Endothelial cell of umbilical vein (primary cell): Measurements from ENCODE around the gene TNFRSF19. TPM values are rescaled to one million over a fixed set of nuclear protein-coding genes. Genes with fewer than 3 reads are reported as not detected.

ENCODE experiments used
- BruUV-seq: library from RNA; stranded (reverse); fragments of 400-500 nt; replicated peaks from 2 replicates; lab custom pipeline; 2021; lab: Mats Ljungman, UMichigan
- CTCF ChIA-PET: fragments of 300-600, 350-600 bp; sonication (Branson Sonifier 250); formaldehyde crosslinking; loops from one replicate; lab custom pipeline; 2021; ENCODE audit warnings: antibody characterized with exemption, inconsistent platforms; lab: Charles Lee
- POLR2A ChIA-PET: fragments of 300-600, 350-600 bp; sonication (Branson Sonifier 250); formaldehyde crosslinking; loops from one replicate; lab custom pipeline; 2021; ENCODE audit warnings: antibody characterized with exemption, inconsistent platforms; lab: Charles Lee
- DNase-seq: peaks from one replicate; pipeline ENCODE4 v3.0.0-alpha.2; 2011; ENCODE audit warnings: low read depth, low spot score
- FAIRE-seq: peaks from 2 replicates; lab custom pipeline; 2011; peaks lifted over from hg19 to GRCh38; lab: Jason Lieb, UNC
- H2AFZ ChIP-seq: 2 replicates; pipeline ENCODE4 v1.6.0; 2012; ENCODE audit warnings: low read depth, low read length, control low read depth, inconsistent platforms
- H3K27ac ChIP-seq: 2 replicates; pipeline ENCODE4 v1.5.1; 2011; ENCODE audit warnings: low read depth, mild to moderate bottlenecking, control low read depth, low read length, moderate library complexity; ENCODE audit not compliant: insufficient read depth
- H3K27me3 ChIP-seq, 2 experiments: 2 replicates each; pipeline versions ENCODE4 v1.6.0 to v1.6.1; 2011; ENCODE audit warnings: low read length in 2 of 2, mixed read lengths in 1 of 2; ENCODE audit not compliant: control insufficient read depth in 2 of 2, insufficient read depth in 2 of 2
- H3K36me3 ChIP-seq, 2 experiments: 2 replicates in 1 of 2; 3 replicates in 1 of 2; pipeline ENCODE4 v1.5.1; 2011; ENCODE audit warnings: low read length in 2 of 2, mild to moderate bottlenecking in 1 of 2, moderate library complexity in 1 of 2; ENCODE audit not compliant: control insufficient read depth in 2 of 2, insufficient read depth in 2 of 2; ENCODE audit errors: extremely low read depth in 1 of 2
- H3K4me1 ChIP-seq: 3 replicates; pipeline ENCODE4 v1.5.1; 2011; ENCODE audit warnings: mild to moderate bottlenecking, low read length; ENCODE audit not compliant: control insufficient read depth, insufficient read depth; ENCODE audit errors: extremely low read depth
- H3K4me2 ChIP-seq: 2 replicates; pipeline ENCODE4 v1.6.1; 2011; ENCODE audit warnings: low read length, control low read depth, mixed read lengths; ENCODE audit not compliant: insufficient read depth
- H3K4me3 ChIP-seq, 3 experiments: fragments of 200-600 bp in 1 of 3; sonication (generic), shearing (Covaris generic) in 1 of 3; replicated peaks in 1 of 3; 2 replicates each; pipeline ENCODE4 v1.5.1; 2011 to 2016; ENCODE audit warnings: control low read depth in 3 of 3, low read length in 3 of 3, mild to moderate bottlenecking in 2 of 3, inconsistent platforms in 1 of 3, low read depth in 1 of 3, moderate library complexity in 1 of 3; ENCODE audit not compliant: insufficient read depth in 1 of 3
- H3K79me2 ChIP-seq: 2 replicates; pipeline ENCODE4 v1.6.0; 2012; ENCODE audit warnings: low read length, inconsistent platforms; ENCODE audit not compliant: control insufficient read depth, insufficient read depth
- H3K9ac ChIP-seq: replicated peaks from 2 replicates; pipeline ENCODE3; 2011; ENCODE audit warnings: low read length, control low read depth; ENCODE audit not compliant: insufficient read depth; ENCODE audit errors: extremely low read depth
- H3K9me1 ChIP-seq: replicated peaks from 3 replicates; pipeline ENCODE4 v1.6.0; 2011; ENCODE audit warnings: mild to moderate bottlenecking, low read length; ENCODE audit not compliant: control insufficient read depth, insufficient read depth; ENCODE audit errors: extremely low read depth
- H3K9me3 ChIP-seq: replicated peaks from 2 replicates; pipeline ENCODE4 v1.5.1; 2012; ENCODE audit warnings: low read length, inconsistent platforms; ENCODE audit not compliant: control insufficient read depth, insufficient read depth
- H4K20me1 ChIP-seq: replicated peaks from 2 replicates; pipeline ENCODE3; 2011; ENCODE audit warnings: mild to moderate bottlenecking, low read length; ENCODE audit not compliant: control insufficient read depth, insufficient read depth; ENCODE audit errors: extremely low read depth
- CTCF ChIP-seq, 2 donors: IDR thresholded peaks; 1 replicate in 1 of 2; 2 replicates in 1 of 2; pipeline ENCODE4 v1.5.1; 2011; ENCODE audit warnings: low read length in 2 of 2, mild to moderate bottlenecking in 2 of 2, moderate library complexity in 2 of 2, control low read depth in 1 of 2, inconsistent platforms in 1 of 2, low read depth in 1 of 2; ENCODE audit not compliant: insufficient read depth in 1 of 2; ENCODE audit errors: extremely low read depth in 1 of 2
- EZH2 ChIP-seq: IDR thresholded peaks from 2 replicates; pipeline ENCODE4 v1.6.1; 2012; ENCODE audit warnings: borderline replicate concordance, low read depth, mild to moderate bottlenecking, moderate library complexity, low read length, inconsistent platforms; ENCODE audit not compliant: severe bottlenecking
- FOS ChIP-seq: IDR thresholded peaks from 2 replicates; pipeline ENCODE4 v1.6.1; 2011; ENCODE audit warnings: mild to moderate bottlenecking, low read length, moderate library complexity, borderline replicate concordance; ENCODE audit not compliant: insufficient read depth
- GATA2 ChIP-seq: IDR thresholded peaks from 2 replicates; pipeline ENCODE4 v1.7.0; 2011; ENCODE audit warnings: low read depth, mild to moderate bottlenecking, moderate library complexity, mixed read lengths, low read length; ENCODE audit not compliant: insufficient read length, insufficient read depth
- JUN ChIP-seq: IDR thresholded peaks from 2 replicates; pipeline ENCODE4 v1.6.1; 2011; ENCODE audit warnings: borderline replicate concordance, low read depth; ENCODE audit not compliant: insufficient read length, insufficient read depth
- MAX ChIP-seq: IDR thresholded peaks from 2 replicates; pipeline ENCODE4 v1.6.1; 2011; ENCODE audit not compliant: insufficient read depth, insufficient read length
- MYC ChIP-seq: IDR thresholded peaks from one replicate; pipeline ENCODE4 v1.6.1; 2011; ENCODE audit warnings: mild to moderate bottlenecking, low read depth, low read length
- POLR2A ChIP-seq: IDR thresholded peaks from 2 replicates; pipeline ENCODE4 v1.6.1; 2012; ENCODE audit warnings: low read depth, mild to moderate bottlenecking, control low read depth, low read length
- POLR2AphosphoS5 ChIP-seq: IDR thresholded peaks from 2 replicates; pipeline ENCODE4 v1.6.1; 2012; ENCODE audit warnings: low read depth, mild to moderate bottlenecking, control low read depth, low read length, moderate library complexity; ENCODE audit not compliant: insufficient read depth
- dilution Hi-C: fragments of 300-500 bp; cut with MboI; formaldehyde crosslinking; loops from one replicate; pipeline ENCODE4 v1.15.0; 2019; ENCODE audit warnings: low sequenced_read_pairs; ENCODE audit not compliant: extremely low pct_ligation_motif_present
- intact Hi-C: fragments of 100-400 bp; cut with micrococcal nuclease; formaldehyde crosslinking; loops from one replicate; pipeline ENCODE4 v1.10.0; 2022
- polyA plus RNA-seq, 4 experiments: library from polyadenylated mRNA; depleted of rRNA in 3 of 4; stranded (reverse) in 3 of 4; unstranded in 1 of 4; fragments of >200 nt; gene quantifications; 2 replicates each; pipeline versions ENCODE4 v1.2.1 to v1.2.3, GENCODE V29; 2011 to 2012; ENCODE audit warnings: missing spikeins in 1 of 4
- total RNA-seq: library from RNA; stranded (reverse); gene quantifications from 2 replicates; pipeline ENCODE4 v1.2.3, GENCODE V29; 2021

The TNFRSF19 gene
- total and polyA plus RNA-seq, 2 donors (not counting 3 experiments of a cell fraction or from before 2014, with no cell fraction given) = 0.23 to 0.29 TPM

GRCh38 chr13:23605831-23606230, 35.6 kb downstream of the TNFRSF19 start:
- dilution Hi-C loops (no loop called here), intact Hi-C loops (no loop called here)
- FAIRE-seq (no peak), DNase-seq (no peak)
- Histone ChIP-seq H3K9ac (no peak overlapping the region), H3K9me3 (no peaks in the 10 kb centered on the region), H2AFZ (no peak overlapping the region), H3K79me2 (no peaks in the 10 kb centered on the region), H3K36me3 (no peaks in the 10 kb centered on the region), H3K4me2 (no peak overlapping the region), H3K27me3 (no peaks in the 10 kb centered on the region), H3K4me1 (peaks cover 23% of the 10 kb centered on the region), H4K20me1 (no peaks in the 10 kb centered on the region), H3K27ac (no peak overlapping the region), H3K9me1 (no peaks in the 10 kb centered on the region), H3K4me3 (no peak overlapping the region)
- BruUV-seq = no TSS peak
- POLR2A ChIA-PET = no interaction called here
- TF ChIP-seq MYC = no peak
- TF ChIP-seq MAX = no peak
- CTCF ChIA-PET = interaction anchor here (2.6 kb wide), 1 partner anchor 11 kb away, joined by 8 read pairs; no protein-coding TSS in a partner anchor

DNA sequence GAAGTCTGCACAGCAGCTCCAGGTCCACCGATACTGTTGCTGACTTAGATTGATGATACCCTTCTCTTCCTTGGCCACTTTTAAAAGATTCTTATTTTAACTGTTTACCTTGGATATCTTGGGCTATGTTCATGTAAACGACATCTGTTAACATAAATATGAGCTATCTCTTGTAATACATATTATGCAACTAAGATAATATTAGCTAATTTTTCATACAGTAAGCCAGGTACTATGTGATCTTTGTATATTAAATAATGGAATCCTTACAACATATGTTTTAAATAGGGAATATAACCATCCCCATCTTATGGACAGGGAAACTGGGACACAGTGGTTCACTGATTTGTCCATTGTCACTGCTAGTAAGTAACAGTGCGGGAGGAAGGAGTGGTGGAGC, 37.9 kb downstream of the TNFRSF19 start:
- Histone ChIP-seq H3K27me3 (no peaks in the 10 kb centered on the region), H4K20me1 (no peaks in the 10 kb centered on the region), H3K9ac (no peak overlapping the region), H3K4me1 (peaks cover 27% of the 10 kb centered on the region), H3K4me2 (peak overlapping the region; percentile 67), H2AFZ (peak overlapping the region; percentile 14), H3K4me3 (no peak overlapping the region), H3K27ac (peak overlapping the region; percentile 43), H3K9me3 (no peaks in the 10 kb centered on the region), H3K36me3 (no peaks in the 10 kb centered on the region), H3K79me2 (no peaks in the 10 kb centered on the region), H3K9me1 (no peaks in the 10 kb centered on the region)
- DNase-seq (no peak), FAIRE-seq (no peak)
- ChIA-PET POLR2A (interaction anchor here (1.0 kb wide), 1 partner anchor 10 kb away, joined by 3 read pairs; no protein-coding TSS in a partner anchor), CTCF (interaction anchor here (1.1 to 2.6 kb wide), 7 partner anchors 12 to 281 kb away, joined by 3 to 8 read pairs (median 3); partner anchors contain the start of gene MIPEP)
- dilution Hi-C loops = no loop called here
- TF ChIP-seq FOS (no peak), EZH2 (no peak), CTCF (IDR thresholded peaks at IDR 0.05; ENCODE audit: extremely low read depth in 1 of 2, insufficient read depth in 1 of 2, low read depth in 1 of 2, low read length in 2 of 2) (no peak), JUN (no peak), MYC (no peak), MAX (no peak), GATA2 (no peak), POLR2A (no peak), POLR2AphosphoS5 (no peak)
- intact Hi-C loops = loop anchor here (2.0 kb wide), 1 partner anchor 181 kb away; no protein-coding TSS in a partner anchor
- no TSS peak for BruUV-seq
